HG02759 (cell line): ENCODE data around the gene MAGED2.
"Not testable (repeated sequence)": the region's sequence is repeated elsewhere in the genome, so short reads cannot be mapped to it uniquely, and the experiment has no call there.

Experiments
- ATAC-seq: cut with Tn5 transposase; IDR thresholded peaks from one replicate; pipeline ENCODE4 v1.9.1; 2021; ENCODE audit warnings: mild to moderate bottlenecking, moderate library complexity; ENCODE audit not compliant: unreplicated experiment

The MAGED2 gene, protein sequence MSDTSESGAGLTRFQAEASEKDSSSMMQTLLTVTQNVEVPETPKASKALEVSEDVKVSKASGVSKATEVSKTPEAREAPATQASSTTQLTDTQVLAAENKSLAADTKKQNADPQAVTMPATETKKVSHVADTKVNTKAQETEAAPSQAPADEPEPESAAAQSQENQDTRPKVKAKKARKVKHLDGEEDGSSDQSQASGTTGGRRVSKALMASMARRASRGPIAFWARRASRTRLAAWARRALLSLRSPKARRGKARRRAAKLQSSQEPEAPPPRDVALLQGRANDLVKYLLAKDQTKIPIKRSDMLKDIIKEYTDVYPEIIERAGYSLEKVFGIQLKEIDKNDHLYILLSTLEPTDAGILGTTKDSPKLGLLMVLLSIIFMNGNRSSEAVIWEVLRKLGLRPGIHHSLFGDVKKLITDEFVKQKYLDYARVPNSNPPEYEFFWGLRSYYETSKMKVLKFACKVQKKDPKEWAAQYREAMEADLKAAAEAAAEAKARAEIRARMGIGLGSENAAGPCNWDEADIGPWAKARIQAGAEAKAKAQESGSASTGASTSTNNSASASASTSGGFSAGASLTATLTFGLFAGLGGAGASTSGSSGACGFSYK

DNA sequence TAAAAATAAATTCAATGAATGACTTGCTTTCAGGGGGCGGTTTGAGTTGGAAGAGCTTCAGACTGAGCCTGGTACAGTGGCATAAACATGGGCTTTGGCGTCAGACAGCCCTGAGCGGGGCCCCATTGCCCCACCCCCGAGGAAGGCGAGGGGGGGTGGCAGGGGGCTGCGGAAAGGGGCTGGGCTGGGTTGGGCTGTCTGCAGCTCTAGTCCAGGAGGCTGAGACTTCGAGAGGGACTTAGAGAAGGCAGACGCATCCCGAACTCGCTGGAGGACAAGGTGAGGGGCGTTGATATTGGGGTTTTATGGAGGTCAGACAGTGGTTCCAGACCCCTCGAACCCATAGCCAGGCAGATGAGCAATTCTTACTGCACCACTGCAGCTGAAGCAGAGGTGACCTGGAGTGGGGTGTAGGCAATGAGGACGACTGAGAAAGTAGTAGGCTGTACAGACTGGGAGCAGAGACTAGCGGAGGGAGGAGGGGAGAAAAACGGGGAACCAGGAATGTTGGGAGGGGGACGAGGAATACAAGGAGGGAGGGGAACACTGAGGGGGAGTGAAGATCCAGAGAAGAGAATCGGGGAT is at the start of gene MAGED2:
Gene MAGED2, plus strand, starts transcription at position 222 of the 585 bp plus-strand sequence. CDS start 1,587 bp downstream, outside the sequence.
- no peak for ATAC-seq

DNA sequence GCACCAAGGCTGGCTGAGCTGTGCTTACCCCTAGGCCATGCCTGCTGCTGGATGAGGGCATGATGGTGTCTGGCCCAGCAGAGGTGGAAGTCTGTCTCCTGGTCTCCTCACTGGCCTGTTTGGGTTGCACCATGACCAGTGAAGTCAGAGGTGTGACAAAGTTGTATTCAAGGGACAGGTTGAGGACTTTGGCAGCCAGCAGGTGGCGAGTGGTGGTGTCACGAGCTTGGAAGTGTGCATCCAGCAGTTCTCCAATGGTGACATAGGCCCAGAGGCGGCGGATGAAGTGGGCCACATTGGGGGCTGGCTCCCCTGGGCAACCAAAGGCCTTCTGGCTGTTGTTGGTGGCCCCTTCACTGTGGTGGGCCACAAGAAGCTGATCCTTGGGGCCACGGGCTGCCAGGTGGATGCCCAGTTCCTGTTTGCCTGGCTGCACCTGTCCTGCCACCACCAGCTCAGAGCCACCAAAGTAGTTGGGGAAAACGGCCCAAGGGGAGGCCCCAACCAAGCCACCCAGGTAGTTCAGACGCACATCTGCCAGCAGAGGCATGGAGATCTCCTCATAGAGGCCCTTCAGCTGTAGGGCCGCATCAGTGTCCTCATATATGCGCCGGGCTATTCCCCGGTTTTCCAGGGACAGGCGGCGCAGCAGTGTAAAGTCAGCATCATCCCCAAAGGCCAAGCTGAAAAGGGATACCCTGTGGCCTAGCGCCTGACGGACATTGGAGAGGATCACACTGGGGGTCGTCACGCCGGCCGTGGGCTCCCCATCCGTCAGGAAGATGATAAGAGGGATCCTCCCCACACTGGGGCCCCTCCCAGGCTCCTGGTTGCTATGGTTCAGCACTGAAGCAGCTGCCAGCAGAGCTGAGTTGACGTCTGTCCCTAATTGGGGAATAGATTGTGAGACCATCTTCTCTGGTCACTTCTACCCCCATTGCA is 49.2 kb upstream of the MAGED2 start:
- no peak for ATAC-seq

DNA sequence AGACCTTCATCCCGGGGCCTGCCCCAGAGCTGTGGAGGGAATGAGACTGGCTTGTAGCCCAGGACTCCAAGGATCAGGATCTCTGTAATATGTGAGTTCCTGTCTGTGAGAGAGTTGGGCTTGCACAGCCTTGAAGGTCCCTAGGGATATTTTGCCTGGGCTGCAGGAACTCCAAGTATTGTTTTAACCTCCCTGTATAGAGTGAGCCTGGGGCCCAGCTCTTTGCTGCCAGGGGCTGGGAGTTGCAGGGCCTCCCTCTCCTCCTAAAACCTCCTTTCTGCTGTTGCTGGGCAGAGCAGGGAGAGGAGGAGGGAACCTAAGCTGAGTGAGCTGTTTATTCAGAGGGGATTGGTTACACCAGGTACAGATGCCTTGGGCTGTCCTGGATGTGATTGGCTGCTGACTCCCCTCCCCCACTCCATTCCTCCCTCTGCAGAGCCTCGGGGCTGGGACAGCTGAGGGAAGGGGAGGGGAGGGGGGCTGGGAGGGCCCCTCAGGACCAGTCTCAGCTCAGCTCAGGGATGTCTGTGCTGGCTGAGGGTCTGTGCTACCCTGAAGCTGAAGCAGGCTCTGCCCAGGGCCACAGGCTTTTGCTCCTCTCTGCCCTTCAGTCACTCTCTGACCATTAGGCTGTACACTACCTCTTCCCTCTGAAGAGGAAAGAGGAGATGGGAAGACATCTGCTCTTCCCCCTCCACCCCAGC is 33.0 kb upstream of the MAGED2 start:
- not testable (repeated sequence) for ATAC-seq

DNA sequence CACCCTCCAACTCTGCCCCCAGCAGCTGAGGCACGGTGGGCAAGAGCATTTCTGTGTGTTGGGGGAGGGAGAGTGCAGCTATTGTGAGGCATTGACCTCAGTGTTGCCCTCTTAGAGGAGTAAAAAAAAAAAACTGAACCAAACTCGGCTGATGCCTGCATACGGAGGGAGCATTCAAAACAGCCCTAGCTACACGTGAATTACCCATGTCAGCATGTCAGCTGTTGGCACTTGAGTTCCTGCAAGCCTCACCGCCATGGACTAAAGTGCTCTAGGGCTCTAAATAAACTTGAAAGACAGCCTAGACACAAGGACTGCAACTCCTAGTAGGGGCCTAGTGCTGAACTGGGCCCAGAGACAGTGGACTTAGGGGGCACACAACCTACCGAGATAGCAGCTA is 31.5 kb upstream of the MAGED2 start:
- ATAC-seq, result no peak

DNA sequence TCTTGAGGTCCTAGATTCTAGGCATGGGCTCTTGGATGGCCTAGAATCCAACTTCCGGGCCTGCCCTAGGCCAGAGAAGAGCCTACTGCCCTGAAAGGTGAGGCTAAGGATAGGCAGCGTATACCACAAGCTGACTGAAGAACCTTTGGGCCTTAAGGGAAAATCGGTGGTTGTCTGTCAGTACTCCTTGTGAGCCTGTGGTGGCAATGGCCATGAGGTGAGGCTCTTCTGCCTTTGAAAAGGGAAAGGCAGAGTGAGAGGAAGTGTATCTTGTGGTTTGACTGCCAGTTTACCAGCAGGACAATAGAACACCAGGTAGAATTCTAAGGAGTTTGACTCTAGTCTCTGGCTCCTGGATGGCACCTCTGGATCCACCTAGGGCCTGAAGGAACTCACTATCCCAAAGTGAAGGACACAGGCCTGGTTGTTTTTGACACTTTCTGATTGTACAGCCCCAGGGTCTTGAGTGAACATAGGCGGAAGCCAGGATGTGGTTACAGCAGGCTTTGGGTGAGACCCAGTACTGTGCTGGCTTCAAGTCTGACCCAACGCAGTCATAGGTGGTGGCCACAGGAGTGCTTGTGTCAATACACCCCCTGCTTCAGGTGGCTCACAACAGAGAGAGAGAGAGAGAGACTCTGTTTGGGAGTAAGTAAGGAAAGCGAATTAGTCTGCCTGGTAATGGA is 30.4 kb upstream of the MAGED2 start:
- no peak for ATAC-seq

DNA sequence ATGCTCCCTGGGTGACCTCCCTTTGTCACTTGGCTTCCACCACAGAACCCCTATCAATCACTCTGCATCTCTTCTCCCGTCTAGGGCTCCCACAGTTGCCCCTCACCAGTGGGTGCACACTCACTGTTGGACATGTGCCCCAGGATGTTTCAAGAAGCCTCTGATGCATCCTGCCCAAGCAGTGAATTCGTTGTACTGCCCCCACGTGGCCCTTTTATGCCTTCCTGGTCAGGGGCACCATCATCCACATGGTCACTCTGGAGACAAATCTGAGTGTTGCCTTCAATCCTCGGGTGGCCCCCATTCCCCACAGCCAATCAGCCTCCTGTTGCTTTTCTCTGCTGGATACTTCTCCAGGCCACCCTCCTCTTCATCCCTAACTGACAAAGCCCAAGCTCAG is 21.6 kb upstream of the MAGED2 start:
- no peak for ATAC-seq

DNA sequence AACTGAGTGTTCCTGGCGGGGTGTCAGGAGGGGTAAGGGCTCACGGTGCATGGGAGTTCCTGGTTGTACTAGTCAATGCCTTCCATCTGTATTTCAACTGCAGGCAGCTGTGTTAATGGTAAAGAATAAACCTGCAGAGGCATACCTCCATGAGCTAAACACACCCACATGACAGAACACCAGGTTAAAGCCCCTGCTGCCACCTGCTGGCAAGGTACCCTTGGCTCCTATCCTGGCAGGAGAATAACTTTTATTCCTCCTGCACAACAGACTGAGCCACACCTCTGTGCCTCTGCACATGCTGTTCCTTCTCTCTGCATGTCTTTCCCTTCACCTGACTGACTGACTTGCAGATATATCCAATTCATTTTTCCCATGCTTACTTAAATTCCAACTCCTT is 20.6 kb upstream of the MAGED2 start:
- ATAC-seq, result no peak

DNA sequence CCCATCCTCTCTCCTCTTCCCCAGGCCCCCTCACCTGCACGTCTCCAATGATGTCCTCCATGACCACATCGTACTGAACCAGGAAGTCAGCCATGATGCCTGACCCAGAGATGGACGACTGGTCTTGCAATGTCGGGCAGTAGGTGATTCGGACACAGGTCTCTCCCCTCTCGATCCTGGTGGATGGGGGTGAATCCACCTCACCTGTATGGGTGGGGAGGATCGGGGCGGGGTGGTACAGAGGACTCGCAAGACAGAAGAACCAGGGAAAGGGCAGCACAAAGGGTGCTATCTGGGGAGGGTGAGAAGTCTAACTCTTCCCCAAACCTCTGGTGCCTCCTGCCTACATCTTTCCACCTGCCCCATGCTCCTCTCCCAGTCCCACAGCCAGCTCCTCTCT is 19.1 kb upstream of the MAGED2 start:
- ATAC-seq, result no peak

DNA sequence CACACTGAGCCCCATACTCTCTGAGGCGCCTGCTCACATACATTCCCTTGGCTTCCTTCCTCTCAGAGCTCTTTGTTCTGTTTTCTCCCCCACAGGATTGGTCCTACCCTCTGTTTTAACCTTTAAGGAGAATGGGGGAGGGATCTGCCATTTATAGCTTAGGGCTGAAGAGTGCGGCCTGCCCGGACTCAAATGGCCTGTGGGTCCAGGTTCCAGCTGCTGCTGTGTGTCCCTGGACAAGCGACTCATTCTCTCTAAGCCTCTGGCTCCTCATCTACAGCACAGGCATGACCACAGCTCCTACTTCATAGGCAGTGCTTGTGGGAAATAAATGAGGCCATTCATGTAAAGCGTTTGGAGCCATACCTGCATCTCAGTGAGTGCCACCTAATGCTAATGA is 18.1 kb upstream of the MAGED2 start:
- not testable (repeated sequence) for ATAC-seq

DNA sequence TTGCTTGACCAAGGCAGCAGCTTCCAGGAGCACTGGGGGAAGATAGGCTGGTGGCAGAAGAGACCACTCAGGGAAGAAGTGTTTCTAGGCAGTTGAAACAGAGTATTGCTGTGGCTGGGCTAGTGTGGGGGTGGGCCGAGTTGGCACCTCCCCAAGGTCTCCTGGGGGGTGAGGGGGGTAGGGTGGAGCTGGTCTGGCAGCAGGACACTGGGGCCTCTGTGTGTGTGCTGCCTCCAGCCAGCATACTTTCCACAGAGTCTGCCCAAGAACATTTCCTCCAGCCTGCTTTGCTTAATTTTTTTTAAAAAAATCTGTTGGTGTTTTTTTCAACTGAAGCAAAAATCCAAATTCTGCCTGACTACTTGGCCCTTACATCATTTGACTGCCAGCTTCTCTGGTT is 13.5 kb upstream of the MAGED2 start:
- ATAC-seq, result no peak

DNA sequence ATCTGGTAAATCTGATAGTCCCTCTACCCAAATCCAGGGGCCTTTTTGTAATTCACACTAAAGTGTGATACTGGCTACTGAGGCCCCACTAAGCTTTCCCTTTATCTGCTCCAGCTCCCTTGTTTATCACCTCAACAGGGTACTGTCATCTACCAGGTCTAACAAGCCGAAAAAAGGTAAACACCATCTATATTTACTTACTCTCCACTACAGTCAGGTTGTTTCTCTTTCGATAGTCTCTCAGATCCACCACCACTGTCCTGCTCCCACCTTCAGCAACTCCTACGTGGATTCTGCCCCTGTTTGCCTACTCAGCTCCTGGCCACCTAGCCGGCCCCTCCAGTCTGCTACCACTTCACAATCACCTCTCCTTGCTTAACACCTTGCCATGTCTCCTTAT is 12.8 kb upstream of the MAGED2 start:
- ATAC-seq, result no peak

DNA sequence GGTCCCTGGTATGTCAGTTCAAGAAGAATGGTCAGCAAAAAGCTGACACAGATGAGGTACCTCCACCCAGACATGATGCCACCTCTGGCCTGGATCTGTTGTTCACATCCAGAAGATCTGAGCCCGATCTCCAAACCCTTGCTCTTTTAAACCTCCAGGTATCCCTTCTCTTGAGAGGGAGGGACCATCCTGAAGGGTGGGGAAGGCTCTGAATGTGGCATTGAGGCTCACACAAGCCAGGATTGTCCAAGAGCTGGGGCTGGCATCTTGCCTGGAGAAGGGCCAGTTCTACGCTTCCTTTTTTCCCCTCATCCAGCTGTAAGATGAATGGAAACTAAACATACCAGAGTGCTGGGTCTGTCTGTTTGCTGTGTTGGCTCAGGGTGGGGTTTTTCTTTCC is 9.4 kb upstream of the MAGED2 start, which contains the start of gene ITIH6:
Gene ITIH6, minus strand, starts transcription at position 119 of the 400 bp plus-strand sequence. Its CDS starts 45 bp downstream, at position 74.
- ATAC-seq, result no peak

DNA sequence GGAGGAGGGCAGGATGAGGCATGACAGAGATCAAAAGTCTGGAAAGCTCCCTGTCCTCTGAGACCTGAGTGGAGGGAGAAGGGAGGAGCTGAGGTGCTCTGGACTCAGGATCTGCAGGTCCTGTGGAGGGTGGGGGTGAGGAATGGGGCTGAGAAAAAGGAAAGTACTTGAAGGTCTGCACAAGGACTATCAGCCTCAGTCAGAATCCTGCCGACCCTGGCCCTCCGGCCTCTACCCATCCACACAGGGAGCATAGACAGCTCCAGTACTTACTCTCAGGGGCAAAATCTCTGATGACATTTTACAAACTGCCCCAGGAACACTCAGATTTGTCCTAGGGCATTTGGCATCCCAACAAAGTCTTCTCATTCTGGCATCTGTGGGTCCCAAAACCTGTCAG is 8.5 kb upstream of the MAGED2 start:
- ATAC-seq, result no peak

DNA sequence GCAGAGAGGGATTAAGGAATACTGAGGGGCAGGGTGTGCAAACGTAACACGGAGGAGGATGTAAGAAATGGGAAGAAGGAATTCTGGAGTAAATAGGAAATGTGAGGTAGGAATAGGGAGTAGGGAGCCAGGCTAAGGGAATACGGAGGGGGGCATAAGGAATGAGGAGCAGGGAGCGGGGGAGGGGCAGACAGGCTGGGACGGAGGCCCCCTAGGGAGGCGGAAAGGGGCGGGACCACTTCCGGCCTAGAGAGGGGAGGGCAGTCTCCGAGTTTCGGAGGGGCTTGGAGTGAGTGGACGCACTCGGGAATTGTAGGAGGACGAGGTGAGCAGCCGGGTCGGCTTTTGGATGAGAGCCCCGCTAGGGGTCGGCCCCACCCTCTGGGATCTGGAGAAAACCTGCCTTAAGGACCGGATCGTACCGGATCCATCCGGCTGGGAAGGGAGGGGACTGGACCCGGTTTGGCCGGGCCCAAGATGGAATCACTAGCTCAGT is 612 bp downstream of the MAGED2 start:
- peak; percentile 31 for ATAC-seq

DNA sequence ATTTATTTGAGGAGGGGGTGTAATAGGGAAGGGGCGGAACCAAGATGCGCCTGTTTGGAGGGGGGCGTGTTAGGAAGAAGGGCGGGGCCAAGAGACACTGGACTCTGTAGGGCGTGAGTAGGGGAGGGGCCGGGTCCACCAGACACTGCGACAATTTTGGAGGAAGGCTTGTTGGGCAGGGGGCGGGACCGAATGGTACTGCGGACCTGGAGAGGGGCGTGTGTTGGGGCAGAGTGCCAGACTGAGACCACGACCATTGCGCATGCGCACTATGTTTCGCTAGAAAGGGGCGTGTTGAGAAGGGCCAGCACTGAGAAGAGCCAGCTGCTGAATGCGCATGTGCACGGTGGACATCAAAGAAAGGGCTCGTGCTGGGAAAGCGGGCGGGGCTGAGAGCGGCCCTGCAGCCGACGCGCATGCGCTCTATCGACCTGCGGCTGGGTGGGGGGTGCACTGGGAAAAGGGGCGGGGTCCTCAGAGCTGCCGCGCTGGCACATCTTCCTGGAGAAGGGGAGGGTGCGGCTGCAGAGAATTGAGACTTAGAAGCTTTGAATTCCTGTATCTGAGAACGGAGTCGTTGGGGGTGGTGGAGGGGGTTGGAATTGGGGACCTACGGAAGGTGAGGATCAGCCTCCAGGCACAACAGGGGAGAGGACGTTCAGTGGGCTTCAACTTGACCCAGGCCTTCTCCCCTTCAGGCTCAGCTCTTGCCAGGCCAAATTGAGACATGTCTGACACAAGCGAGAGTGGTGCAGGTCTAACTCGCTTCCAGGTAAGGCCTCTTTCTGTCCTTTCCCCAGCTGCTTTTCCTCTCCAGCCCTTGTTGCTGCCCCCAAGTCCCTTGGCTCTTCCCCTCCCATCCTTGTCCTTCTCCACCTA is 1.3 kb downstream of the MAGED2 start:
- ATAC-seq, result peak; percentile 87

DNA sequence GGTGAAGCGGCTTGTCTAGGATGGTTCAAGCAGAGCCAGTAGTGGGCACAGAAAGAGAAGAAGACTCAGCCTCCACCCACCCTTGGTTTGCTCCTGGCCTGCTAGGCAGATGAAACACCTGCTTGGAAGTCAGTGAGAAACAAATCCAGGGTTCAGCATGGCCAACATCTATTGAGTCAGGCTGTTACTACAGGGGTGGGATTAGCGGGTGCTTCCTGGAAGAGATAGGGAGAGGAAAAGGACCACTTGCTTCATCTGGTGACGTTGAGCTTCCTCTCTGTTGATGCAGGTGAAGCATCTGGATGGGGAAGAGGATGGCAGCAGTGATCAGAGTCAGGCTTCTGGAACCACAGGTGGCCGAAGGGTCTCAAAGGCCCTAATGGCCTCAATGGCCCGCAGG is 3.0 kb downstream of the MAGED2 start:
- ATAC-seq, result no peak

DNA sequence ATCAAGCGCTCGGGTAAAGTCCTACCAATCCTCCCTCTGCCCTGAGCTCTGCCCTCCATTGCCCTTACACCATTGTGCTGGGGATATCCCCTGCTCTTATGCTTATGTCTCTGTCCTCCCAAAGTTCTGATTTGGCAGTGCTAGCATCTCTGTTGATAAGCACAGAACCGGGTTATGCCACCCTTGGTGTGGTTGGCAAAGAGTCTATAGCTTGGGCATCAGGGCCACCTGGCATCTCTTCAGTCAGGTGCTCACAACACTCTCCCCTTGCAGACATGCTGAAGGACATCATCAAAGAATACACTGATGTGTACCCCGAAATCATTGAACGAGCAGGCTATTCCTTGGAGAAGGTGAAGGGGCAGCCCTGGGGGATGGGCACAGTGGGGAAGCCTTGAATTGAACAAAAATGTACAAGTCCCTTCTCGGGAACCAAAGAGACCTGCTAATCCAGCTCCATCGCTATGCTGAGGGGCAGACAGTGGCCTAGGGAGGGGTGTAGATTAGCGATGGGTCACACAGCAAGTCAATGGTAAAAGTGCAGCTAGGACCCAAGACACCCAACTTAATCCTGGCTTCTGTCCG is 3.8 kb downstream of the MAGED2 start:
- ATAC-seq, result no peak

DNA sequence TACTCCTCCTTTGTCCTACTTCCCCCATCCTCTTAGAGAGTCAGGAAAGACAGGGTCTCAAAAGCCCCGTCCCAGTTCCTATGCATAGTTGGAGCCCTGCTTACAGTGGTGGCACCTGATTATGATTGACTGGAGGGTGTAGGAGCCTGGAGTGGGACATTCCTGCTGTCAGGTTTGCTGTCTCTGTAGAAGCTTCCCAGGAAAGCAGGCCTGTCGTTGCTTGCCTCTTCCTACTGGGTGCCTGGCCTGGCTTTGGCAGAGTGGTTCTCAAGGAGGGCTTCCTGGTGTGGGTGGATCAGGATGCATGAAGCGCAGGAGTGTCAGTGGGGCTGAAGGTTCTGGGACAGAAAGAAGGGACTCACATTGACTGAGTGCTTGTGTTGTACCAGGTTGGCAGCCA is 4.8 kb downstream of the MAGED2 start:
- no peak for ATAC-seq
